GM12874 (cell line): ENCODE data around the gene PTPRM.

Experiments used
- CTCF ChIP-seq: IDR thresholded peaks from 2 replicates; pipeline ENCODE4 v1.5.1; 2011; ENCODE audit warnings: low read depth, mild to moderate bottlenecking, control low read depth, low read length, moderate library complexity; ENCODE audit not compliant: insufficient read depth

PTPRM gene

GRCh38 chr18:8290435-8290834 lies 723.3 kb downstream of the PTPRM start:
- no peak for TF ChIP-seq CTCF

GRCh38 chr18:8290913-8291312 lies 723.8 kb downstream of the PTPRM start:
- TF ChIP-seq CTCF: no peak

GRCh38 chr18:8293184-8293583 lies 726.1 kb downstream of the PTPRM start:
- no peak for TF ChIP-seq CTCF

GRCh38 chr18:8296886-8297616 lies 729.9 kb downstream of the PTPRM start:
- no peak for TF ChIP-seq CTCF

GRCh38 chr18:8298186-8298585 lies 731.1 kb downstream of the PTPRM start:
- TF ChIP-seq CTCF: no peak

GRCh38 chr18:8299054-8299980 lies 732.2 kb downstream of the PTPRM start:
- no peak for TF ChIP-seq CTCF

- TF ChIP-seq CTCF: no peak
These were observed 733.8 kb downstream of the PTPRM start for GRCh38 chr18:8300751-8301410.
